Activated CD8-positive, alpha-beta memory T cell treated with anti-CD3 and anti-CD28 coated beads for 36 hours (primary cell): Measurements from ENCODE around the gene OR6B3. TPM values are rescaled to one million over a fixed set of nuclear protein-coding genes. Genes with fewer than 3 reads are reported as not detected.

ENCODE experiments used
- CTCF ChIA-PET: fragments of 350-600 bp; sonication (Branson Sonifier 250); formaldehyde crosslinking; loops from one replicate; lab custom pipeline; 2021; ENCODE audit warnings: antibody characterized with exemption; lab: Charles Lee
- POLR2A ChIA-PET: fragments of 350-600 bp; sonication (Branson Sonifier 250); formaldehyde crosslinking; loops from one replicate; lab custom pipeline; 2021; ENCODE audit warnings: antibody characterized with exemption; lab: Charles Lee
- total RNA-seq, 2 experiments: library from RNA; stranded (reverse); gene quantifications; one replicate each; pipeline ENCODE4 v1.2.3, GENCODE V29; 2021

The OR6B3 gene
- total RNA-seq, result not detected

DNA sequence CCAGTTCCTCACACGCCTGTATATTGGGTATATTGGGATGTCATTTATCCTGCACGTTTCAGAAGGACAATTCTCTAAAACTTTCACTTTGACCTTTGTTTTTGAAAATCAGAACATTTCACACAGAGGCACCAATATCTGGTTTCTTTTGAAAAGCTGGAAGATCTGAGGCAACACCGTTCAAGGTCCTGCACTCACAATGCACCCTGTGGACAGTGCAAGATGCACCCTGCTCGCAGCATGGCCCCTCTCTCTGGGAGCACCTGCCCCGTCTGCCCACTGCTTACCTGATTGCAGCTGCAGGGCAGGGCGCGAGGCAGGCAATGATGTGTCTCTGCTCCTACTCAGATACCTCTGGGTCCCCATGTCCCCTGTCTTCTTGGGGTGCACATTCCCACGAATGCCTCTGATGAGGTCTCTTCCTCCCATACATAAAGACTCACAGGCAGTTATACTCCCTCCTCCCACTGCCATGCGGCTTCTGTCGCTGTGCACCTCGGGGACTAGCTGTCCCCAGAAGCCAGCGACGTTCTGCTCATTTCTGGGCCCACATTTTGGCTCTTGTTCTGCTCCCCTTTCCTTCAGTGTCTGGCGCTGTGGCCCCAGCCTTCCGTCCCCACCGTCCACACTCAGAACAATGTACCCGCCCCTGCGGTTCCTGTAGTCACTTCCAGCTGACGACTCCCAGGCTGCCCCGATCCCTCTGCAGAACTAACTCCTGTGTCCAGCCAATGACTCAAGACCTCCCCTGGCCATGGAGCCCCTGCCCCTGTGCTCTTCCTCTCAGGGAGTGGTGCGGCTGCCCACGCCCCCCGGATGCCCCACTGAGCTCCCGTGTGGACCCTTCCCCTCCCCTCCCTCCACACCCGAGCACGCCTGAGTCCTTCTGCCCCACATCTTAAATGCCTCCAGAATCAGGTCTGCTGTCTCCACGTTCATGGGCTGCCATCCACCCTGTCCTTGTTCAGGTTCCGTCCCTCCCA lies at the start of gene OR6B3:
Gene OR6B3 (minus strand): TSS at position 349 of the 983 bp plus-strand sequence.
- CTCF ChIA-PET, result no interaction called here
- POLR2A ChIA-PET, result no interaction called here

DNA sequence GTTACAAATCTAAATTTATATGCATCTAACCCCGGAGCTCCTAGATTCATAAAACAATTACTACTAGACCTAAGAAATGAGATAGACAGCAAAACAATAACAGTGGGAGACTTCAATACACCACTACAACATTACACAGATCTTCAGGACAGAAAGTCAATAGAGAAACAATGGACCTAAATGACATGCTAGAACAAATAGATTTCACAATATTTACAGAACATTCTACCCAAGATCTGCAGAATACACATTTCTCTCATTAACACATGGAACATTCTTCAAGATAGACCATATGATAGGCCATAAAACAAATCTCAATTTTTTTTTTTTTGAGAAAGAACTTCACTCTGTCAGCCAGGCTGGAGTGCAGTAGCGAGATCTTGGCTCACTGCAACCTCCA lies 45.0 kb upstream of the OR6B3 start:
- ChIA-PET POLR2A (no interaction called here), CTCF (no interaction called here)

DNA sequence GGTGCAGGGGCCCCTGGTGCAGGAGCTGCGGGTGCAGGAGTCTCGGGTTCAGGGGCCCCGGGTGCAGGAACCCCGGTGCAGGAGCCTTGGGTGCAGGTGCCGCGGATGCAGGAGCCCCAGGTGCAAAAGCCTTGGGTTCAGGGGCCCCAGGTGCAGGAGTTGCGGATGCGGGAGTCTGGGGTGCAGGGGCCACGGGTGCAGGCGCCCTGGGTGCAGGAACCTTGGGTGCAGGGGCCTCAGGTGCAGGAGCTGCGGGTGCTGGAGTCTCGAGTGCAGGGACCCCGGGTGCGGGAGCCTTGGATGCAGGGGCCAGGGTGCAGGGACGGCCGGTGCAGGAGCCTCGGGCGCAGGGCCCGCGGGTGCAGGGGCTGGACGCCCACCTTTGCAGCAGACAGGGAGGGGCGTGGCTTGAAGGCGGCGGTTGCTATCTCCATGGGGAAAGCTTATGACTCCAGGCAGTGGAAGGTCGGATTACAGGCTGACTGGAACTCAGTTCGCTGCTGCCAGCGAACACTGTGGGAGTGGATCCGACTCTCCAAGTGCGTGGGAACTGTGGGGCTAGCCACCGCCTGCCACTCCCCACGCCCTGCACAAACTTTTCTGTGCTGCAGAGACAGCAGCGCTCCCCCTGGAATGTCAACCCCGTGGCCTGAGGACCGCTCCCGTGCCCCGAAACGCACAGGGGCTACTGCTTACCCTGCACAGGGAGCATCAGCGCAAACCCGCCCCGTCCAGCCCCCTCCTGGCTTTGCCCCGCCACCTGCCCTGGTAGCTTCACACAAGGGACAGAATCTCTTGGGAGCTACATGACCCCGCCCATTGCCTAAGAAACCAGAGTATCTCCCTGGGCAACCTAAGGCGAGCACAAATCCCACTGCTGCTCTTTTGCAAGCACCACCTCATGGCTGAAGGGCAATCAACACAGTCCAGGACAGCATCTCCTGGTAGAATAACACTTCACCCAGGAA lies 42.5 kb upstream of the OR6B3 start:
- POLR2A ChIA-PET, result no interaction called here
- CTCF ChIA-PET, result interaction anchor here (0.7 kb wide), 1 partner anchor 240 kb away, joined by 3 read pairs; no protein-coding TSS in a partner anchor

DNA sequence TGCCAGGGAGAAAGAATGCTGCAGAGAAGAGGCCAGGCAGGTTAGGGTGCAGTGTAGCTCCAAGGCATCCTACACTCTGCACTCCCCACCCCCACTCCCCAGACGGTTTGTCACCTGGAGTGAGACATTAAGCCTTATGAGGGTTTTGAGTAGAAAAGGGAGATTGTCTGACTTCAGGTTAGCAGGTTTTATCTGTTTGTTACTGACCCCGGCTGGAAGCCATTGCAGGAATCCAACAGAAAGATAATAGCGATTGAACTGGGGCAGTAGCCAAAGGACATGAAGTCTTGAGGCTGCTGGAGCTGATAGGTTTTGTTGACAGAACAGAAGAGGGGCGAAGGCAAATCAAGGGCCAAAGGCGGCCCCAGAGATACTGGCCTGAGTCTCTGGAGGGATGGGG lies 36.0 kb upstream of the OR6B3 start:
- ChIA-PET POLR2A (no interaction called here), CTCF (no interaction called here)

DNA sequence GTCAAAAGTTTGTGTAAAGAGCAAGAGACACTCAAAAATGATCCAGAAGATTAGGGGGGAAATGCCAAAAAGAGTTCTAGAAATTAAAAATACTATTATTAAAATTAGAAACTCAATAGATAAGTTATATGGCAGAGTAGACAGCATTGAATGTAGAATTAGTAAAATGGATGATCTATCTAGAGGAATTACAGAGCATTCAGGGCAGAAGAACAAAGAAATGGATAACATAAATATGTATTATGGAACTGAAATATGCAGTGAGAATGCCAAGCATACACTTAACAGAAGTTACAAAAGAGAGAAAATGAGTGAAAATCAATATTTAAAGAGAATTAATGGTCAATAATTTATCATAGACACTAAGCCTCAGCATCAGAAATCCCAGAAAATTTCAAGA lies 33.2 kb upstream of the OR6B3 start:
- CTCF ChIA-PET, result no interaction called here
- POLR2A ChIA-PET, result no interaction called here

DNA sequence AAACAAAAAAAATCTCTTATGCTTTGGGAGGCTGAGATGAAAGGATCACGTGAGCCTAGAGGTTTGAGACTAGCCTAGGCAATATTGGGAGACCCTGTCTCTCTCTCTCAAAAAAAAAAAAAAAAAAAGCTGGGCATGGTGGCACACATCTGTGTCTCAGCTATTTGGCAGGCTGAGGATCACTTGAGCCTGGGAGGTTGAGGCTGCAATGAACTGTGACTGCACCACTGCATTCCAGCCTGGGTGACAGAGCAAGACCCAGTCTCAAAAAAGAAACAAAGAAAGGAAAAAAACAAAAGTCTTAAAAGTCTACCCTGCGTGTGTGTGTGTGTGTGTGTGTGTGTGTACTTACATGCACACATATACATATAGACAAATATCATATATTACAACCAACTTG lies 25.3 kb upstream of the OR6B3 start:
- POLR2A ChIA-PET, result no interaction called here
- CTCF ChIA-PET, result no interaction called here

DNA sequence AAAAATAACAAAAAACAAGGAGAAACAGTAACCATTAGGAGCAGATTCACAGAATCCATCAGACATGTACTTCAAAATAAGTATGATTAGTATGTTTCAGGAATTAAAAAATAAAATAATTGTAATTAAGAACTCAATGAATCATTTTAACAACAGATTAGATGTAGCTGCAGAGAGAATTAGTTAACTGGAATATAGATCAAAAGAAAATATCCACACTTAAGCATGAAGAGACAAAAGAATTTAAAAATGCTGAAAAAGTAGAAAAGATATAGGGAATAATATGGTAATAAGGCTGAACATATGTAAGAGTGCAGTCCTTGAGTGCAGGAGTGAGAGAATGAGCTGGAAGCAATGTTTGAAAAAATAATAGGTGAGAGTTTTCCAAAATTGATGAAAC lies 24.1 kb upstream of the OR6B3 start:
- POLR2A ChIA-PET, result no interaction called here
- CTCF ChIA-PET, result no interaction called here

DNA sequence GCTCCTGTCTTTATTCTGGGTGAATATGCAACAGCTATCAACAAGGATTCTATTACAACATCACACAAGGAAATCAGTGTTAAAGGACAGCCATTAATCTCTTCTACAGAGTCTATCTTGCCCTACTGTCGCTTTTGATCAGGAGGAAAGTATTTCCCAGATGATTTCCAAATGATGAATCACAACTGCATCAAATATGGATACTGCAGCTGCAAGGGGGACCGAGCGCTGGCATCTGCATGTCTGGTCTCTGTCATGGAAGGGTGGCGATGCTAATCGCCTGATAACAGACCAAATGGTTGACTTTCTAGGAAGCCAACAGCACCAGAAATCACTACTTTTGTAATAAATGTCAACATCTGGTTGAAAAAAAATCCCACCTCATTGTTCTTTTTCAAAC lies 21.2 kb upstream of the OR6B3 start:
- ChIA-PET POLR2A (no interaction called here), CTCF (no interaction called here)

DNA sequence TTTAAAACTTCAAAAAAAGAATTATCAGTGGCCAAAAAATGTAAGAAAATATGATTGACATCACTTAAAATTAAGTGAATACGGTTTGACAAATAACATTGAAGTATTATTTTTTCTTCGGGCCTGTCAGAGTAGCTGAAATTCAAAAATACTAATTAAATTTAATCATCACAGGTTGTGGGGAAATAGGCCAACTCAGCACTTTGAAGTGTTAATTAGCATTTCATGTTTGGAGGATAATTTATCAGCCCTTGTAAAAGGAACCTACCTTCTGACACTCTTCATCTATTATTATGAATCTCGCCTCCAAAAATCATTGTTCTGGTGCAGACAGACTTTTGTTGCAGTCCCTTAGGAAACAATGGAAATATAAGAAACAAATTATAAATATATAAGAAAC lies 17.6 kb upstream of the OR6B3 start:
- CTCF ChIA-PET, result no interaction called here
- POLR2A ChIA-PET, result no interaction called here

DNA sequence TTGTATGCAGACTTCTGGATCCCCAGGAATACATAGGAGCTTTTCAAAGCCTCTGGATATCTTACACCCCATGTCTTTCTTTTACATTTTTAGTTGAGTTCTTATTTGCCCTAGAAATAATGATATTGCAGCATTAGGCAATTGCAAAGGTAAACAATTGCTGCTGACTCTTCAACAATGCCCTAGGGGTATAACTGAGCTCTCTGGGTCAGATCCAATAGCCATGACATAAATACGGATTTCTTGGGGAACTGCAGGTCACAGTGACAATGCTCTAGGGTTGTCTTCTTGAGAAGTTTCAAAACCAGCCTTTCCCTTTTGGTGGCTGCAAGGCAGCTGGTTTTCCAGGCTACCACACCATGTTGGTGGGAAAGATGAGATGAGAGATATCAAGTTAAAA lies 16.5 kb upstream of the OR6B3 start:
- ChIA-PET POLR2A (no interaction called here), CTCF (interaction anchor here (0.7 to 1.0 kb wide), 3 partner anchors 74 to 976 kb away, joined by 3 to 5 read pairs (median 3); no protein-coding TSS in a partner anchor)

DNA sequence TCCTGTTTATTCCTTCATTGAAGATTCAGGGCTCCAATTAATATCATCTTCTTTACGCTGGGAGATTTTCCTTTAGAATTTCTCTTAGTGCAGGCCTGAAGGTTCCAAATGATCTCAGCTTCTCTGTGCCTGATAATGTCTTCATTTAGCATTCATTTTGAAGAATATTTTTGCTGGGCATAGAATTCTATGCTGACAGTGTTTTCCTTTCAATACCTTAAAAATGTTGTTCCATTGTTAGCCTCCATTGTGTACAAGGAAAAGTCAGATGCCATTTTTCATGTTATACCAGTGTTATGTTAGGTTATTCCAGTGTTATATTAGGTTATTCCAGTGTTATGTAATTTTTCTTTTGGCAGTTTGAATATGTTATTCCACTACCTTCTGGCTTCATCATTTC lies 14.9 kb upstream of the OR6B3 start:
- CTCF ChIA-PET, result no interaction called here
- POLR2A ChIA-PET, result no interaction called here

DNA sequence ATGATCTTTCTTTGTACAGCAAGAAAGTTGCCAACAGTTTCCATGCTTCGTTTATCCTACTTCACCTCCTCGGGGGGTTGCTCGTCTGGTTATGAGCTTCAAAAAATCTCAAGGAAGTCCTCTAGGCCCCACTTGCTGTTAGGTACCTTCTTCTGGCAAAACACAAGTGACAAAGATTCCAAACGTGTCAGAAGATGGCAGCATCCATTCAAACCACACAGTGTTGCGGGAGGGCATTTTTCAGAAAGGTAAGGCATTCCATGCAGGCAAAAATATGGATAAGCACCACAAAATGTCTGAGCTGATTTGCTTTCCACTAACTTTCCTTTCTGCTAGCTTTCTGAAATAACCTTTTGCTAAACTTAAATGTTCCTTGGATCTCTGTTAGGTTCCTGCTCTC lies 13.2 kb upstream of the OR6B3 start:
- CTCF ChIA-PET, result interaction anchor here (1.9 kb wide), 1 partner anchor 77 kb away, joined by 6 read pairs; no protein-coding TSS in a partner anchor
- POLR2A ChIA-PET, result no interaction called here

DNA sequence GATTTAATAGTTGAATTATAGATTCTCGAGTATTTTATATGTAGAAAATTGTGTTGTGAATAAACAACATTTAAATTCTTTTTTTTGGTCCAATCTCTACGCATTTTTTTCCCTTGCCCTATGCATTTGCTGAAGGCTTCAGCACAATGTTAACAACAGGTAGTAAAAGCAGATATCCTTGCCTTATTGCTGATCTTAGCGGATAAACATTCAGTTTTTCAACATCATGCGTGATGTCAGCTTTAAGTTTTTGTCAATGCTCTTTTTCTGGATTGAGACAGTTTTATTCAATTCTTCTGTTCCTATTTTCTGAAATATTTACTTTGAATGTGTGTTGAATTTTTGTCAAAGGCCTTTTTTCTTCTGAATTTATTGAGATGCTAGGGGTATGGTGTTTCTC lies 11.6 kb upstream of the OR6B3 start:
- ChIA-PET POLR2A (no interaction called here), CTCF (no interaction called here)

DNA sequence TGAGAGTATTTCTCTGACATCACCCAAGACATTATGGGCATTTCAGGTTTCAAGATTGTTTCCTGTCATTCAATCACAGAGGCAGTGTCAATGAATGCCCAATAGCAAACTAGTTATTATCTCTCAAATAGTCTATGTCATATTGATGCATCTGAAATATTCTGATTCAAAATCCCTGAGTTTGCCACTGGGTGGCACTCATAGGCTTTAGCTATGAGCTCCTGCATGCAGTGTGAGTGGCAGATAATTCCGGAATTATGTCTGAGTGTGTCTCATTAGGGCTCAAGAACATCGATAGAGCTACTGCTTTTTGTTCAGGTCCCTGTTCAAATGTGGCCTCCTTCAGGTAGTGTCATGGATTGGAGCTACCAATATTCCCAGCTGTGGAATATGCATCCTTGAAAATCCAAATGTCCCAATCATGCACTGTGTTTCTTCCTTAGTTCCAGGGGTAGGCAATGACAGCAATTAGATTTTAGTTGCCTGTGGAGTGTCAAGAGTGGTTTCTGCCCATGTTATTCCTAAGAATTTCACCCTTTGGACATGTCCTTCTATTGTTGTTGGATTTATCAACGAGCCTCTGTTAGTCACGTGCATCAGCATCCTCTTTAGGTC lies 7.8 kb upstream of the OR6B3 start:
- ChIA-PET CTCF (interaction anchor here (1.0 to 6.5 kb wide), 2 partner anchors 78 to 83 kb away, joined by 5 to 79 read pairs; no protein-coding TSS in a partner anchor), POLR2A (interaction anchor here (0.5 kb wide), 1 partner anchor 35 kb away, joined by 3 read pairs; no protein-coding TSS in a partner anchor)

DNA sequence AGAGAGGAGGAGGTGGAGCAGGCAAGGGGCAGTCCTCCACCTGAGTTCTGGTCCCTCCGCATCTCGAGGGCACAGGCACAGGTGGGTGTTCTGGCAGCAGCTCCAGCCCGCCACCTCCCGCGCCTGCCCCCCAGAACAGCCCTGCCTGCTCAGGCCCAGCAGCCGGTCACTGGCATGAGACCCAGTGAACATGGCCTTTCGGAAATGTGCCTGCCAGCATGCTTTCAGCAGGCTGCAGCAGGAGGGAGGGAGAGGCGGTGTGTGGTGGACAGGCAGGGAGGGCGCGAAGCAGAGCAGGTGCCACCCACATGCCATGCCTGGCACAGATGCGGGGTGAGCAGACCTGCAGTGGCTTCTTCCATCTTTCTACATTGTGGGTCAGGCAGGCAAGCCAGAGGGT lies 3.4 kb upstream of the OR6B3 start:
- POLR2A ChIA-PET, result no interaction called here
- CTCF ChIA-PET, result interaction anchor here (6.5 kb wide), 1 partner anchor 87 kb away, joined by 79 read pairs; no protein-coding TSS in a partner anchor

DNA sequence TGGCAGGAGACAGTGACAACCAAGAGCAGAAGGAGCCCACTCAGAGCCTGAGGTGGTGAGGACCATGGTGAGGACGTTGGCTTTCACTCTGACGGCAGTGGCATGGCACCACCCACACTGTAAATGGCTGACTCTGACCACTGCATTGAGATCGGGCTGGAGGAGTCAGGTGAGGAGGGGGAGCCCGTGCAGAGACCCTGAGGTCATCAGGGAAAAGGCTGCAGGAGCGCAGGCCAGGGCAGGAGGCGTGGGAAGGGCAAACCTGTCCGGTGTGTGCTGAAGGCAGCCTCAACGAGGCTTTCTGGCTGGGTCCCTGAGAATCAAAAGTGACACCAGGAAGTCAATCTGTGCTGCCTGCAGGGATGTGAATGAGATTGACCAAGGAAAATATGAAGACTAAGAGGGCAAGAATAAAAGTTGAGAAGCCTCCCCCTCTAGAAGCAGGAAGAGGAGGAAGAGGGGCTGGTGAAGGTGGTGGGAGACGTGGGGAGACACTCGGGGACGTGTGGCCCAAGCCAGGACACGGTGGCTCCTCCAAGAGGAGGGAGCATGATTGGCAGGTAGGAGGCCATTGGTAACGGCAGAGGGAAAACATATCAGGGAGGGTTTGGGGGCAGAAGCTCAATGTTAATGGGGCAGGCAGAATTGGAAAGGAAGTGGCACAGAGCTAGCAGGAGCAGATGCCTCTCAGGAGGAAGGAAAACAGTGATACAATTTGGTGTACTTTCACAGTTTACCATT lies 2.0 kb upstream of the OR6B3 start:
- CTCF ChIA-PET, result no interaction called here

DNA sequence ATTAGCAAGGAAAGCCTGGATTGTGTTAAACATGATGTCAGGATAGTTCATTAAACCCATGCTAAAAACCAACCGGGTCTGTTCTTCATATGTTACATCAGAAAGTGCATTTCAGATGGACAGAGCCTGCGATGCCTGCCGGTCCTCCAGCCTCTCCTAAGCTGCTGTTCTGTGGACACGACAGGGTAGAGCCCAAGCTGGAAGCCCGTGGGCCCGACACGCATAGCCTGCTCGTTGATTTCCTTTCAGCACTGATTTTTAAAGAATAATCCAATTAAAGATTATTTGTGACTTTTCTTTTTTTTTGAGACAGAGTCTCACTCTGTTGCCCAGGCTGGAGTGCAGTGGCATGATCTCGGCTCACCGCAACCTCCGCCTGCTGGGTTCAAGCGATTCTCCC lies 797 bp downstream of the OR6B3 start:
- CTCF ChIA-PET, result no interaction called here

More for the DNA sequence above, 2.0 kb upstream of the OR6B3 start:
- POLR2A ChIA-PET, result no interaction called here

DNA sequence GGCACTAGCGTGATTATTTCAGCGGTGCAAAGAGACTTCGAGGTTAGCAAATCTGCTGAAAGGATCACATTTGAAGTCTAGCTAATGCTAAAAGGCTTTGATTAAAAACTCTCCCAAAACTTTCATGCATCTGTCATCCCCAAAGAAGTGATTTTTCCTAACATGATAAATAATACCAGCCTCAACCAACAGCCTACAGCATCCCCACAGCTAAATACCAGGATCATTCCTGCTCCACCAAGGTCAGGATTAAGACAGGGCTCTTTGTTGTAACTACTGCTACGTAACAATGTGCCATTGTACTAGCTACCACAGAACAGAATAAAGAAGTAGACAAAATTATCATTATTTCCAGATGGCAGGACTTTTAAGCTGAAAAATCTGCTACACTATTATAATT lies 1.6 kb downstream of the OR6B3 start:
- POLR2A ChIA-PET, result no interaction called here
- CTCF ChIA-PET, result no interaction called here

More for the DNA sequence above, 797 bp downstream of the OR6B3 start:
- POLR2A ChIA-PET, result no interaction called here

DNA sequence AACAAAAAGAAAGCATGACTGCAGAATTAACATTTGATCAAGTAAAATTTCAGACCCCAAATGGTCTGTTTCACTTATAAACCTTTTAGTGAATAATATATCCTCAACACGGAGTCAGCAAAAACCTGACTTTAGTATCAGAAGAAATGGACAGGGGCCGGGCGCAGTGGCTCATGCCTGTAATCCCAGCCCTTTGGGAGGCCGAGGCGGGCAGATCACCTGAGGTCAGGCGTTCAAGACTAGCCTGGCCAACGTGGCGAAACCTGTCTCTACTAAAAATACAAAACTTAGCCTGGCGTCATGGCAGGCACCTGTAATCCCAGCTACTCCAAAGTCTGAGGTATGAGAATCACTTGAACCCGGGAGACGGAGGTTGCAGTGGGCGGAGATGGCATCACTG lies 3.0 kb downstream of the OR6B3 start:
- POLR2A ChIA-PET, result no interaction called here
- CTCF ChIA-PET, result no interaction called here
